ENCODE data around the gene TRIM72.
"Not testable (repeated sequence)": the region's sequence is repeated elsewhere in the genome, so short reads cannot be mapped to it uniquely, and the experiment has no call there.

TRIM72 gene

GRCh38 chr16:31269541-31269940, 55.6 kb downstream of the TRIM72 start:
- no peak for TF ChIP-seq CTCF (IDR thresholded peaks at IDR 0.05; ENCODE audit: insufficient read depth, low read depth, low read length, missing control alignments)
- DNase-seq (ENCODE audit: low read depth), result no peak

GRCh38 chr16:31269973-31270372, 56.1 kb downstream of the TRIM72 start:
- H3K4me3 ChIP-seq (ENCODE audit: low read length); DNase-seq (ENCODE audit: low read depth): not testable (repeated sequence)

More at GRCh38 chr16:31269541-31269940, 55.6 kb downstream of the TRIM72 start:
- H3K4me3 ChIP-seq (ENCODE audit: low read length), result no peak overlapping the region

GRCh38 chr16:31270795-31271194, 56.9 kb downstream of the TRIM72 start:
- H3K4me3 ChIP-seq (ENCODE audit: low read length), result no peak overlapping the region
- DNase-seq (ENCODE audit: low read depth), result no peak
- no peak for TF ChIP-seq CTCF (IDR thresholded peaks at IDR 0.05; ENCODE audit: insufficient read depth, low read depth, low read length, missing control alignments)

GRCh38 chr16:31271621-31272190, 57.8 kb downstream of the TRIM72 start:
- TF ChIP-seq CTCF (IDR thresholded peaks at IDR 0.05; ENCODE audit: insufficient read depth, low read depth, low read length, missing control alignments), result no peak
- H3K4me3 ChIP-seq (ENCODE audit: low read length), result no peak overlapping the region
- no peak for DNase-seq (ENCODE audit: low read depth)

- TF ChIP-seq CTCF (IDR thresholded peaks at IDR 0.05; ENCODE audit: insufficient read depth, low read depth, low read length, missing control alignments), result no peak
- no peak for DNase-seq (ENCODE audit: low read depth)
- H3K4me3 ChIP-seq (ENCODE audit: low read length), result no peak overlapping the region
Measured at GRCh38 chr16:31273187-31273586, 59.3 kb downstream of the TRIM72 start.

GRCh38 chr16:31273676-31274075, 59.8 kb downstream of the TRIM72 start:
- no peak for TF ChIP-seq CTCF (IDR thresholded peaks at IDR 0.05; ENCODE audit: insufficient read depth, low read depth, low read length, missing control alignments)
- H3K4me3 ChIP-seq (ENCODE audit: low read length), result no peak overlapping the region
- peak; percentile 82 for DNase-seq (ENCODE audit: low read depth)

GRCh38 chr16:31274831-31275816, 61.2 kb downstream of the TRIM72 start:
- no peak overlapping the region for H3K4me3 ChIP-seq (ENCODE audit: low read length)
- no peak for TF ChIP-seq CTCF (IDR thresholded peaks at IDR 0.05; ENCODE audit: insufficient read depth, low read depth, low read length, missing control alignments)
- peak; percentile 95 for DNase-seq (ENCODE audit: low read depth)

Measured in epithelial cell of esophagus (primary cell).